Measurements from ENCODE around the gene ZNF598. TPM values are rescaled to one million over a fixed set of nuclear protein-coding genes. Genes with fewer than 3 reads are reported as not detected.

The ZNF598 gene
- total and polyA plus RNA-seq, 2 of the 13 experiments (the other 11 are each of a cell fraction or from before 2014, with no cell fraction given): 13.5 to 14.2 TPM

DNA sequence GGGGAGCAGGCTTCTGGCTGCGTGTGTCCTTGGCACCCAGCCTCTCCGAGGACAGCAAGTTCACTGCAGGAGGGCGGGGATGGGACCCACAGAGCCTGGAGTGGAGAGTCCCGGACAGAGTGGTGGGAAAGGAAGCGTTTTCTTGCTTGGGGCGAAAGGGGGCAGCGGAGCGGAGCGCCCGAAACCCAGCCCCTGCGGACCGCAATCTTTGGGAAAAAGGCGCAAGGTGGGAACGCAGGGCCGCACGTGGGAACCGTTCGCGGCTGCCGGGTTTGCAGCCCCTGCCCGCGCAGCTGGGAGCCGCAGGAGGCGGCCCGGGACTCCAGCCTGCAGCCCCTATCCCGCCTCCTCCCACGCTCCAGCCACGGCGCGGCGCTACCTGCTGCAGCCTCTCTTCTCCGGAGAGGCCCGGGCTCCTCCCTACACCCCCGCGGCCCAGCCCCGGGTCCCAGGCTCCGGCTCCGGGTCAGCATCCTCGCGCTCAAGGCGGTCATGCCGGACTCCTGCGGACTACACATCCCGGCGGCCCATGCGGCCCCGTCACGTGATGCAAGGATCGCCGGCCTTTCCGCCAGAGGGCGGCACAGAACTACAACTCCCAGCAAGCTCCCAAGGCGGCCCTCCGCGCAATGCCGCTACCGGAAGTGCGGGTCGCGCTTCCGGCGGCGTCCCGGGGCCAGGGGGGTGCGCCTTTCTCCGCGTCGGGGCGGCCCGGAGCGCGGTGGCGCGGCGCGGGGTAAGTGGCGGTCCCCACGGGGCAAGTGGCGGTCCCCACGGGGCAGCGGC is 37.9 kb upstream of the ZNF598 start, which contains the start of the genes NTHL1 and TSC2 (continued):
- TF ChIP-seq AFF4 (CRISPR knock-in tag; IDR thresholded peaks at IDR 0.05) (no peak), ZNF430 (CRISPR knock-in tag; IDR thresholded peaks at IDR 0.05) (peak; percentile 85), MAFG (CRISPR knock-in tag; IDR thresholded peaks at IDR 0.05) (no peak), ZNF124 (CRISPR knock-in tag; IDR thresholded peaks at IDR 0.05) (0 out of 2 replicates have a peak, but pooled peaks have one; percentile 70), CCAR2 (optimal IDR thresholded peaks at IDR 0.05; ENCODE audit: low read depth, low read length) (no peak), ZNF205 (CRISPR knock-in tag; IDR thresholded peaks at IDR 0.05) (no peak), AKNA (CRISPR knock-in tag; IDR thresholded peaks at IDR 0.05; ENCODE audit: borderline replicate concordance) (no peak), CAMTA2 (CRISPR knock-in tag; IDR thresholded peaks at IDR 0.05; ENCODE audit: borderline replicate concordance) (peak; percentile 74; the same call in 1 of the 2 replicates), ZNF547 (CRISPR knock-in tag; IDR thresholded peaks at IDR 0.05) (peak; percentile 90; the same call in 1 of the 2 replicates), IRF9 (CRISPR knock-in tag; IDR thresholded peaks at IDR 0.05; ENCODE audit: borderline replicate concordance) (no peak), SATB2 (CRISPR knock-in tag; IDR thresholded peaks at IDR 0.05) (no peak; the same call in 1 of the 2 replicates)
- TF ChIP-seq, protein P1, sequence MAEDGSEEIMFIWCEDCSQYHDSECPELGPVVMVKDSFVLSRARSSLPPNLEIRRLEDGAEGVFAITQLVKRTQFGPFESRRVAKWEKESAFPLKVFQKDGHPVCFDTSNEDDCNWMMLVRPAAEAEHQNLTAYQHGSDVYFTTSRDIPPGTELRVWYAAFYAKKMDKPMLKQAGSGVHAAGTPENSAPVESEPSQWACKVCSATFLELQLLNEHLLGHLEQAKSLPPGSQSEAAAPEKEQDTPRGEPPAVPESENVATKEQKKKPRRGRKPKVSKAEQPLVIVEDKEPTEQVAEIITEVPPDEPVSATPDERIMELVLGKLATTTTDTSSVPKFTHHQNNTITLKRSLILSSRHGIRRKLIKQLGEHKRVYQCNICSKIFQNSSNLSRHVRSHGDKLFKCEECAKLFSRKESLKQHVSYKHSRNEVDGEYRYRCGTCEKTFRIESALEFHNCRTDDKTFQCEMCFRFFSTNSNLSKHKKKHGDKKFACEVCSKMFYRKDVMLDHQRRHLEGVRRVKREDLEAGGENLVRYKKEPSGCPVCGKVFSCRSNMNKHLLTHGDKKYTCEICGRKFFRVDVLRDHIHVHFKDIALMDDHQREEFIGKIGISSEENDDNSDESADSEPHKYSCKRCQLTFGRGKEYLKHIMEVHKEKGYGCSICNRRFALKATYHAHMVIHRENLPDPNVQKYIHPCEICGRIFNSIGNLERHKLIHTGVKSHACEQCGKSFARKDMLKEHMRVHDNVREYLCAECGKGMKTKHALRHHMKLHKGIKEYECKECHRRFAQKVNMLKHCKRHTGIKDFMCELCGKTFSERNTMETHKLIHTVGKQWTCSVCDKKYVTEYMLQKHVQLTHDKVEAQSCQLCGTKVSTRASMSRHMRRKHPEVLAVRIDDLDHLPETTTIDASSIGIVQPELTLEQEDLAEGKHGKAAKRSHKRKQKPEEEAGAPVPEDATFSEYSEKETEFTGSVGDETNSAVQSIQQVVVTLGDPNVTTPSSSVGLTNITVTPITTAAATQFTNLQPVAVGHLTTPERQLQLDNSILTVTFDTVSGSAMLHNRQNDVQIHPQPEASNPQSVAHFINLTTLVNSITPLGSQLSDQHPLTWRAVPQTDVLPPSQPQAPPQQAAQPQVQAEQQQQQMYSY (CRISPR knock-in tag; IDR thresholded peaks at IDR 0.05): peak; percentile 83
- TF ChIP-seq, protein P2, sequence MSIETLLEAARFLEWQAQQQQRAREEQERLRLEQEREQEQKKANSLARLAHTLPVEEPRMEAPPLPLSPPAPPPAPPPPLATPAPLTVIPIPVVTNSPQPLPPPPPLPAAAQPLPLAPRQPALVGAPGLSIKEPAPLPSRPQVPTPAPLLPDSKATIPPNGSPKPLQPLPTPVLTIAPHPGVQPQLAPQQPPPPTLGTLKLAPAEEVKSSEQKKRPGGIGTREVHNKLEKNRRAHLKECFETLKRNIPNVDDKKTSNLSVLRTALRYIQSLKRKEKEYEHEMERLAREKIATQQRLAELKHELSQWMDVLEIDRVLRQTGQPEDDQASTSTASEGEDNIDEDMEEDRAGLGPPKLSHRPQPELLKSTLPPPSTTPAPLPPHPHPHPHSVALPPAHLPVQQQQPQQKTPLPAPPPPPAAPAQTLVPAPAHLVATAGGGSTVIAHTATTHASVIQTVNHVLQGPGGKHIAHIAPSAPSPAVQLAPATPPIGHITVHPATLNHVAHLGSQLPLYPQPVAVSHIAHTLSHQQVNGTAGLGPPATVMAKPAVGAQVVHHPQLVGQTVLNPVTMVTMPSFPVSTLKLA (IDR thresholded peaks at IDR 0.05): peak; percentile 70

All from HepG2 (cell line).